Bronchial epithelial cell (primary cell): Measurements from ENCODE around the gene ZNF76. TPM values are rescaled to one million over a fixed set of nuclear protein-coding genes. Genes with fewer than 3 reads are reported as not detected.

ENCODE experiments used
- DNase-seq: peaks from one replicate; pipeline ENCODE4 v3.0.0-alpha.2; 2010; ENCODE audit warnings: low read depth
- FAIRE-seq: peaks from 2 replicates; lab custom pipeline; 2011; peaks lifted over from hg19 to GRCh38; lab: Jason Lieb, UNC
- H3K27me3 ChIP-seq: 2 replicates; pipeline ENCODE4 v1.5.1; 2011; ENCODE audit warnings: low read length; ENCODE audit not compliant: control insufficient read depth, insufficient read depth
- H3K36me3 ChIP-seq: 2 replicates; pipeline ENCODE4 v1.5.1; 2011; ENCODE audit warnings: low read length; ENCODE audit not compliant: control insufficient read depth, insufficient read depth
- H3K4me3 ChIP-seq: 2 replicates; pipeline ENCODE4 v1.5.1; 2011; ENCODE audit warnings: mild to moderate bottlenecking, low read depth, low read length, control low read depth
- total RNA-seq: library from RNA; depleted of rRNA; stranded (reverse); fragments of >200 nt; gene quantifications from 2 replicates; pipeline ENCODE4 v1.2.1, GENCODE V29; 2014
- TF ChIP-seq, protein P1 (sequence below): IDR thresholded peaks from 2 replicates; pipeline ENCODE4 v1.5.1; 2011; ENCODE audit warnings: mild to moderate bottlenecking, moderate library complexity, low read length, control low read depth, inconsistent platforms; ENCODE audit not compliant: insufficient read depth, severe bottlenecking

Gene ZNF76
- total RNA-seq, 1 donor from 2014 or later, result 5.3 TPM

DNA sequence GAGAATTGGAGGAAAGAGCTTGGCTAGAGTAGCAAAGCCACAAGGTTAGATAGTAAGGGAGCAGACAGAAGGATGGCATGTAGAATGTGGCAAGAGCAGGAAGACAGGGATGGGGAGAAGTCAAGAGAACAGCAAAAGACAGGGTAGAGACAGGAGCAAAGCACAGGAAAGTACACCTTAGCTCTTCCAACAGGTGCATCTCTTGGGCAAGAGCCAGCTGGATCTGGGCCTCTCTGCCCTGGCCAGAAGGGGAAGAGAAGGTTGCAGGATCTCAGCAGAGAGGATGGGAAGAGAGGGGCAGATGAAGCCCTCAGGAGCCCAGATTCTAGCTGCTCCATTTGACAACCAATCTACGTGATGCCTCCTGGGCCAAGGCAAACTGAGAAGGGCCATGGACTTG, 29.0 kb upstream of the ZNF76 start:
- Histone ChIP-seq H3K27me3 (no peaks in the 10 kb centered on the region), H3K4me3 (no peak overlapping the region), H3K36me3 (no peaks in the 10 kb centered on the region)
- FAIRE-seq (no peak), DNase-seq (no peak)
- TF ChIP-seq, protein P1, sequence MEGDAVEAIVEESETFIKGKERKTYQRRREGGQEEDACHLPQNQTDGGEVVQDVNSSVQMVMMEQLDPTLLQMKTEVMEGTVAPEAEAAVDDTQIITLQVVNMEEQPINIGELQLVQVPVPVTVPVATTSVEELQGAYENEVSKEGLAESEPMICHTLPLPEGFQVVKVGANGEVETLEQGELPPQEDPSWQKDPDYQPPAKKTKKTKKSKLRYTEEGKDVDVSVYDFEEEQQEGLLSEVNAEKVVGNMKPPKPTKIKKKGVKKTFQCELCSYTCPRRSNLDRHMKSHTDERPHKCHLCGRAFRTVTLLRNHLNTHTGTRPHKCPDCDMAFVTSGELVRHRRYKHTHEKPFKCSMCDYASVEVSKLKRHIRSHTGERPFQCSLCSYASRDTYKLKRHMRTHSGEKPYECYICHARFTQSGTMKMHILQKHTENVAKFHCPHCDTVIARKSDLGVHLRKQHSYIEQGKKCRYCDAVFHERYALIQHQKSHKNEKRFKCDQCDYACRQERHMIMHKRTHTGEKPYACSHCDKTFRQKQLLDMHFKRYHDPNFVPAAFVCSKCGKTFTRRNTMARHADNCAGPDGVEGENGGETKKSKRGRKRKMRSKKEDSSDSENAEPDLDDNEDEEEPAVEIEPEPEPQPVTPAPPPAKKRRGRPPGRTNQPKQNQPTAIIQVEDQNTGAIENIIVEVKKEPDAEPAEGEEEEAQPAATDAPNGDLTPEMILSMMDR, result no peak

GRCh38 chr6:35230950-35231349, 28.6 kb upstream of the ZNF76 start:
- no peak overlapping the region for H3K4me3 ChIP-seq
- DNase-seq, result no peak
- H3K36me3 ChIP-seq, result no peaks in the 10 kb centered on the region
- no peaks in the 10 kb centered on the region for H3K27me3 ChIP-seq
- TF ChIP-seq, protein P1, result no peak
- FAIRE-seq, result no peak

- no peak for FAIRE-seq
- TF ChIP-seq, protein P1, result no peak
These were observed 28.0 kb upstream of the ZNF76 start for GRCh38 chr6:35231563-35231962.

DNA sequence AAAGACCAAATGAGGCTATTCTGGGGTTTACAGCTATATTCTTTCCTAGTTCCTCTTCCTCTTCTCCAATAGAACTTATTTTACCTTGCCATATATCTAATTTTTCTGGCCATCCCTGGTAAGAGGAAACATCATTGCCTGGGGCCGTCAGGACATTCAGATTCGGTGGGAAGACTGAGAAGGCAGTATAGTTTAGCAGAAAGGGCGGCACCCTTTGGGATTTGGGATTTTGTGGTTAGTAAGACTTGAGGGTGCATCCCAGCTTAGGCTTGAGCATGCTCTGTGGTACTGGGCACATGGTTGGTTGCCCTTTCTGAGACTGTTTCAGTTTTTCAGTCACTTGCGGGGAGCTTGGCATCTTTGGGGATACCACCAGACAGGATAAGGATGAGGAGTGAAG, 24.6 kb upstream of the ZNF76 start:
- no peak for FAIRE-seq
- TF ChIP-seq, protein P1, result no peak
- Histone ChIP-seq H3K27me3 (no peaks in the 10 kb centered on the region), H3K4me3 (no peak overlapping the region), H3K36me3 (no peaks in the 10 kb centered on the region)
- DNase-seq, result no peak

More at GRCh38 chr6:35231563-35231962, 28.0 kb upstream of the ZNF76 start:
- DNase-seq, result no peak
- no peak overlapping the region for H3K4me3 ChIP-seq
- no peaks in the 10 kb centered on the region for H3K27me3 ChIP-seq
- no peaks in the 10 kb centered on the region for H3K36me3 ChIP-seq

- H3K4me3 ChIP-seq, result no peak overlapping the region
- H3K27me3 ChIP-seq, result no peaks in the 10 kb centered on the region
- no peak for FAIRE-seq
- no peak for DNase-seq
- H3K36me3 ChIP-seq, result no peaks in the 10 kb centered on the region
- TF ChIP-seq, protein P1, result no peak
These were observed 23.3 kb upstream of the ZNF76 start for GRCh38 chr6:35236223-35236622.

DNA sequence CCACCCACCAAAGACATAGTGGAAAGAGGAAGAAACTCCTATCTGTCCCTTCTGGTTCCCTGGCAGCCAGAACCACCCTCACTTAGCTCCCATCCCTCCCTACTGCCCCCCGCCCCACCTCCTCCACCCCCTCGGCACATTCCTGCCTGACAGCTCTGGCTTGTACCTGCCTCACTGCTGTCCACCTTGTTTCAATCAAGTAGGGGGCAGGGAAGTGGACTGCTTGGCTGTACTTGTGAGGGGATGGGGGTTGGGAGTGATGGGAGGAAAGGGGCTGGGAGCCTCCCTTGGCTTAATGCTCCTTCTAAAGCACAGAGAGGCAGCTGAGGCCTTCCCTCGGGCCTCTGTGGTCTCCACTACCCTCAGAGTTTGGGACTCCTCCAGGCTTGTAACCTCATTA, 22.1 kb upstream of the ZNF76 start:
- no peak for FAIRE-seq
- TF ChIP-seq, protein P1, result no peak
- Histone ChIP-seq H3K36me3 (no peaks in the 10 kb centered on the region), H3K27me3 (no peaks in the 10 kb centered on the region), H3K4me3 (no peak overlapping the region)
- no peak for DNase-seq
